Measurements from ENCODE around the gene DBF4B. TPM values are rescaled to one million over a fixed set of nuclear protein-coding genes. Genes with fewer than 3 reads are reported as not detected.

Gene DBF4B
- total and polyA plus RNA-seq, 2 of the 13 experiments (the other 11 are each of a cell fraction or from before 2014, with no cell fraction given): 11.7 to 13.2 TPM

DNA sequence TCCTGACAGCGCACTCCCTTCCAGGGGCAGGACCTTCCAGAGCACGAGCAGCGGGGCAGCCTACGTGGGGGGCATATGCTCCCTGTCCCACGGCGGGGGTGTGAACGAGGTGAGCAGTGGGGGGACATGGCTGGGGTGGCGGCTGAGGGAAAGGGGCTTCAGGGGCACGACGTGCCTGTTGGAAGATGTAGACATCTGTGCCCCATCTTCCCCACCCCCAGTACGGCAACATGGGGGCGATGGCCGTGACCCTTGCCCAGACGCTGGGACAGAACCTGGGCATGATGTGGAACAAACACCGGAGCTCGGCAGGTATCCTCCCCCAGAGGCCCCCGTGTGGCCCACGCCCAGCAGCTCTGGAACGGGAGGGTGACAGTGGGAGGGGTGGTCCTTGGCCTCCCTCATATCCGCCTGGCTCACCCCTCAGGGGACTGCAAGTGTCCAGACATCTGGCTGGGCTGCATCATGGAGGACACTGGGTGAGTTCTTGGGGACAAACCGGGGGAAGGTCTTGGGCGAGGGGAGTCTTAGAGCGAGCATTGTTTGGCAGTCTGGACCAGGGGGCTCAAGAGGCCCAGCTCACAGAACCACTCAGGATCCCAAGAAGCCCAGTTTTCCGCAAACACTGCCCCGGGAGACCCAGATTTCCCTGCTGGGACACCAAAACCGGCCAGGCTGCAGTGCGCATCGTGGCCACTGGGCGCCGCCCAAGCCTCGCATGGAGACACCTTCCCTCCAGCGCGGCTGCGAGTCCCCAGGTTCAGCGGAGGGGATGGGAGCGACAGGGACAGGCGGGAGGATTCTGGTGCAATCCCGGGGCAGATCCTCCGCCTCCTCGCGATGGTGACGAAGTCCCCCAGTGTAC is 66.0 kb downstream of the DBF4B start (continued):
- TF ChIP-seq ZFP36L2 (CRISPR knock-in tag; IDR thresholded peaks at IDR 0.05) (no peak), ARHGAP35 (CRISPR knock-in tag; IDR thresholded peaks at IDR 0.05; ENCODE audit: borderline replicate concordance) (no peak), ZNF12 (CRISPR knock-in tag; IDR thresholded peaks at IDR 0.05) (no peak; the same call in 1 of the 2 replicates), ZBTB8A (CRISPR knock-in tag; IDR thresholded peaks at IDR 0.05; ENCODE audit: borderline replicate concordance, low read depth) (no peak), ZNF720 (CRISPR knock-in tag; IDR thresholded peaks at IDR 0.05) (no peak), ZNF781 (CRISPR knock-in tag; IDR thresholded peaks at IDR 0.05; ENCODE audit: borderline replicate concordance, not compliant biosample characterization) (no peak), ZNF224 (CRISPR knock-in tag; IDR thresholded peaks at IDR 0.05) (no peak), CBFB (CRISPR knock-in tag; IDR thresholded peaks at IDR 0.05) (0 out of 2 replicates have a peak, but pooled peaks have one; percentile 14), ZNF550 (CRISPR knock-in tag; IDR thresholded peaks at IDR 0.05; ENCODE audit: borderline replicate concordance) (no peak), ZNF552 (CRISPR knock-in tag; IDR thresholded peaks at IDR 0.05; ENCODE audit: borderline replicate concordance) (no peak), MXD4 (CRISPR knock-in tag; IDR thresholded peaks at IDR 0.05) (no peak), TP53 (CRISPR knock-in tag; conservative IDR thresholded peaks at IDR 0.05) (no peak), ZNF598 (CRISPR knock-in tag; IDR thresholded peaks at IDR 0.05; ENCODE audit: borderline replicate concordance) (no peak; the same call in 1 of the 2 replicates), ZNF761 (CRISPR knock-in tag; conservative IDR thresholded peaks at IDR 0.05) (peak; percentile 76), TMF1 (CRISPR knock-in tag; IDR thresholded peaks at IDR 0.05; ENCODE audit: low read depth) (no peak)
- TF ChIP-seq, protein P1, sequence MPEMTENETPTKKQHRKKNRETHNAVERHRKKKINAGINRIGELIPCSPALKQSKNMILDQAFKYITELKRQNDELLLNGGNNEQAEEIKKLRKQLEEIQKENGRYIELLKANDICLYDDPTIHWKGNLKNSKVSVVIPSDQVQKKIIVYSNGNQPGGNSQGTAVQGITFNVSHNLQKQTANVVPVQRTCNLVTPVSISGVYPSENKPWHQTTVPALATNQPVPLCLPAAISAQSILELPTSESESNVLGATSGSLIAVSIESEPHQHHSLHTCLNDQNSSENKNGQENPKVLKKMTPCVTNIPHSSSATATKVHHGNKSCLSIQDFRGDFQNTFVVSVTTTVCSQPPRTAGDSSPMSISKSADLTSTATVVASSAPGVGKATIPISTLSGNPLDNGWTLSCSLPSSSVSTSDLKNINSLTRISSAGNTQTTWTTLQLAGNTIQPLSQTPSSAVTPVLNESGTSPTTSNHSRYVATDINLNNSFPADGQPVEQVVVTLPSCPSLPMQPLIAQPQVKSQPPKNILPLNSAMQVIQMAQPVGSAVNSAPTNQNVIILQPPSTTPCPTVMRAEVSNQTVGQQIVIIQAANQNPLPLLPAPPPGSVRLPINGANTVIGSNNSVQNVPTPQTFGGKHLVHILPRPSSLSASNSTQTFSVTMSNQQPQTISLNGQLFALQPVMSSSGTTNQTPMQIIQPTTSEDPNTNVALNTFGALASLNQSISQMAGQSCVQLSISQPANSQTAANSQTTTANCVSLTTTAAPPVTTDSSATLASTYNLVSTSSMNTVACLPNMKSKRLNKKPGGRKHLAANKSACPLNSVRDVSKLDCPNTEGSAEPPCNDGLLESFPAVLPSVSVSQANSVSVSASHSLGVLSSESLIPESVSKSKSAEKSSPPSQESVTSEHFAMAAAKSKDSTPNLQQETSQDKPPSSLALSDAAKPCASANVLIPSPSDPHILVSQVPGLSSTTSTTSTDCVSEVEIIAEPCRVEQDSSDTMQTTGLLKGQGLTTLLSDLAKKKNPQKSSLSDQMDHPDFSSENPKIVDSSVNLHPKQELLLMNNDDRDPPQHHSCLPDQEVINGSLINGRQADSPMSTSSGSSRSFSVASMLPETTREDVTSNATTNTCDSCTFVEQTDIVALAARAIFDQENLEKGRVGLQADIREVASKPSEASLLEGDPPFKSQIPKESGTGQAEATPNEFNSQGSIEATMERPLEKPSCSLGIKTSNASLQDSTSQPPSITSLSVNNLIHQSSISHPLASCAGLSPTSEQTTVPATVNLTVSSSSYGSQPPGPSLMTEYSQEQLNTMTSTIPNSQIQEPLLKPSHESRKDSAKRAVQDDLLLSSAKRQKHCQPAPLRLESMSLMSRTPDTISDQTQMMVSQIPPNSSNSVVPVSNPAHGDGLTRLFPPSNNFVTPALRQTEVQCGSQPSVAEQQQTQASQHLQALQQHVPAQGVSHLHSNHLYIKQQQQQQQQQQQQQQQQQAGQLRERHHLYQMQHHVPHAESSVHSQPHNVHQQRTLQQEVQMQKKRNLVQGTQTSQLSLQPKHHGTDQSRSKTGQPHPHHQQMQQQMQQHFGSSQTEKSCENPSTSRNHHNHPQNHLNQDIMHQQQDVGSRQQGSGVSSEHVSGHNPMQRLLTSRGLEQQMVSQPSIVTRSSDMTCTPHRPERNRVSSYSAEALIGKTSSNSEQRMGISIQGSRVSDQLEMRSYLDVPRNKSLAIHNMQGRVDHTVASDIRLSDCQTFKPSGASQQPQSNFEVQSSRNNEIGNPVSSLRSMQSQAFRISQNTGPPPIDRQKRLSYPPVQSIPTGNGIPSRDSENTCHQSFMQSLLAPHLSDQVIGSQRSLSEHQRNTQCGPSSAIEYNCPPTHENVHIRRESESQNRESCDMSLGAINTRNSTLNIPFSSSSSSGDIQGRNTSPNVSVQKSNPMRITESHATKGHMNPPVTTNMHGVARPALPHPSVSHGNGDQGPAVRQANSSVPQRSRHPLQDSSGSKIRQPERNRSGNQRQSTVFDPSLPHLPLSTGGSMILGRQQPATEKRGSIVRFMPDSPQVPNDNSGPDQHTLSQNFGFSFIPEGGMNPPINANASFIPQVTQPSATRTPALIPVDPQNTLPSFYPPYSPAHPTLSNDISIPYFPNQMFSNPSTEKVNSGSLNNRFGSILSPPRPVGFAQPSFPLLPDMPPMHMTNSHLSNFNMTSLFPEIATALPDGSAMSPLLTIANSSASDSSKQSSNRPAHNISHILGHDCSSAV (CRISPR knock-in tag; IDR thresholded peaks at IDR 0.05; ENCODE audit: borderline replicate concordance): 0 out of 2 replicates have a peak, but pooled peaks have one; percentile 59
- TF ChIP-seq, protein P2, sequence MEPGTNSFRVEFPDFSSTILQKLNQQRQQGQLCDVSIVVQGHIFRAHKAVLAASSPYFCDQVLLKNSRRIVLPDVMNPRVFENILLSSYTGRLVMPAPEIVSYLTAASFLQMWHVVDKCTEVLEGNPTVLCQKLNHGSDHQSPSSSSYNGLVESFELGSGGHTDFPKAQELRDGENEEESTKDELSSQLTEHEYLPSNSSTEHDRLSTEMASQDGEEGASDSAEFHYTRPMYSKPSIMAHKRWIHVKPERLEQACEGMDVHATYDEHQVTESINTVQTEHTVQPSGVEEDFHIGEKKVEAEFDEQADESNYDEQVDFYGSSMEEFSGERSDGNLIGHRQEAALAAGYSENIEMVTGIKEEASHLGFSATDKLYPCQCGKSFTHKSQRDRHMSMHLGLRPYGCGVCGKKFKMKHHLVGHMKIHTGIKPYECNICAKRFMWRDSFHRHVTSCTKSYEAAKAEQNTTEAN (CRISPR knock-in tag; conservative IDR thresholded peaks at IDR 0.05): 0 out of 2 replicates have a peak, but pooled peaks have one; percentile 8
- TF ChIP-seq, protein P3, sequence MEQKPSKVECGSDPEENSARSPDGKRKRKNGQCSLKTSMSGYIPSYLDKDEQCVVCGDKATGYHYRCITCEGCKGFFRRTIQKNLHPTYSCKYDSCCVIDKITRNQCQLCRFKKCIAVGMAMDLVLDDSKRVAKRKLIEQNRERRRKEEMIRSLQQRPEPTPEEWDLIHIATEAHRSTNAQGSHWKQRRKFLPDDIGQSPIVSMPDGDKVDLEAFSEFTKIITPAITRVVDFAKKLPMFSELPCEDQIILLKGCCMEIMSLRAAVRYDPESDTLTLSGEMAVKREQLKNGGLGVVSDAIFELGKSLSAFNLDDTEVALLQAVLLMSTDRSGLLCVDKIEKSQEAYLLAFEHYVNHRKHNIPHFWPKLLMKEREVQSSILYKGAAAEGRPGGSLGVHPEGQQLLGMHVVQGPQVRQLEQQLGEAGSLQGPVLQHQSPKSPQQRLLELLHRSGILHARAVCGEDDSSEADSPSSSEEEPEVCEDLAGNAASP (CRISPR knock-in tag; IDR thresholded peaks at IDR 0.05; ENCODE audit: borderline replicate concordance): peak; percentile 31; the same call in 1 of the 2 replicates

All from HepG2 (cell line).